Endodermal cell (in vitro differentiated cells): ENCODE measurements around the gene BORCS8. TPM values are rescaled to one million over a fixed set of nuclear protein-coding genes. Genes with fewer than 3 reads are reported as not detected.
"Not testable (repeated sequence)": the region's sequence is repeated elsewhere in the genome, so short reads cannot be mapped to it uniquely, and the experiment has no call there.

Experiments
- DNase-seq: peaks from one replicate; pipeline ENCODE4 v3.0.0-alpha.2; 2017
- H3K27ac ChIP-seq: 2 replicates; pipeline ENCODE4 v1.5.1; 2013; ENCODE audit warnings: mild to moderate bottlenecking, low read depth, low read length, moderate library complexity
- H3K27me3 ChIP-seq: 2 replicates; pipeline ENCODE4 v1.6.1; 2013; ENCODE audit warnings: mild to moderate bottlenecking, low read length, moderate library complexity; ENCODE audit not compliant: insufficient read depth, control insufficient read depth, poor library complexity, severe bottlenecking
- H3K36me3 ChIP-seq: 2 replicates; pipeline ENCODE4 v1.7.0; 2013; ENCODE audit warnings: mild to moderate bottlenecking, low read length, moderate library complexity; ENCODE audit not compliant: control insufficient read depth, insufficient read depth
- H3K4me1 ChIP-seq: one replicate; pipeline ENCODE4 v1.7.0; 2013; ENCODE audit warnings: low read length; ENCODE audit not compliant: control insufficient read depth, insufficient read depth
- H3K4me3 ChIP-seq: 2 replicates; pipeline ENCODE4 v1.5.1; 2013; ENCODE audit warnings: mild to moderate bottlenecking, low read length, moderate library complexity
- H3K9ac ChIP-seq: 2 replicates; pipeline ENCODE4 v1.6.1; 2013; ENCODE audit warnings: mild to moderate bottlenecking, low read length, moderate library complexity; ENCODE audit not compliant: poor library complexity, severe bottlenecking; ENCODE audit errors: extremely low read depth
- H3K9me3 ChIP-seq: 2 replicates; pipeline ENCODE4 v1.6.1; 2013; ENCODE audit warnings: mild to moderate bottlenecking, low read length, moderate library complexity; ENCODE audit not compliant: control insufficient read depth
- H3K27ac Mint-ChIP-seq: 2 replicates; pipeline ENCODE4 v1.8.0; 2020; ENCODE audit warnings: mixed read lengths
- H3K27me3 Mint-ChIP-seq: 2 replicates; pipeline ENCODE4 v1.8.0; 2021; ENCODE audit warnings: mild to moderate bottlenecking, mixed read lengths; ENCODE audit not compliant: insufficient read depth
- H3K36me3 Mint-ChIP-seq: 2 replicates; pipeline ENCODE4 v1.8.0; 2020; ENCODE audit warnings: low read depth, mixed read lengths
- H3K4me1 Mint-ChIP-seq: 2 replicates; pipeline ENCODE4 v1.8.0; 2020; ENCODE audit warnings: mixed read lengths
- H3K4me3 Mint-ChIP-seq: 2 replicates; pipeline ENCODE4 v1.8.0; 2020; ENCODE audit warnings: mild to moderate bottlenecking, moderate library complexity, mixed read lengths
- H3K9me3 Mint-ChIP-seq: 2 replicates; pipeline ENCODE4 v1.8.0; 2020; ENCODE audit warnings: mild to moderate bottlenecking, mixed read lengths
- CTCF ChIP-seq: fragments of 200-600 bp; sonication (generic); conservative IDR thresholded peaks from 2 replicates; pipeline ENCODE4 v1.5.0; 2021; ENCODE audit warnings: antibody characterized with exemption, mild to moderate bottlenecking
- WGBS, 2 experiments: methylation state at CpG; one replicate each; pipeline versions ENCODE4 v1.1.5 to v1.1.7; 2013; ENCODE audit warnings: missing lambda C conversion rate in 2 of 2, mixed read lengths in 1 of 2; ENCODE audit not compliant: insufficient coverage in 1 of 2, insufficient read length in 1 of 2; 5-methylcytosine and 5-hydroxymethylcytosine counted together
- total RNA-seq, 2 donors: library from RNA; stranded (reverse); fragmentation: NEBNext Ultra II Directional in 1 of 2; extraction: Animal tissue kit (Norgen Biotek cat#: 25700) in 1 of 2; gene quantifications; 2 replicates in 1 of 2; 3 replicates in 1 of 2; pipeline ENCODE4 v1.2.1, GENCODE V29; 2021

Gene BORCS8
- total RNA-seq, 2 donors from 2014 or later = 22.6 to 34.3 TPM

- no peak for DNase-seq
- Histone ChIP-seq H3K4me3 (no peak overlapping the region), H3K27me3 (no peaks in the 10 kb centered on the region), H3K9me3 (no peaks in the 10 kb centered on the region), H3K27ac (no peak overlapping the region), H3K4me1 (no peaks in the 10 kb centered on the region), H3K9ac (no peak overlapping the region), H3K36me3 (no peaks in the 10 kb centered on the region)
- Mint-ChIP-seq H3K4me3 (no peak overlapping the region), H3K27me3 (peaks cover 8% of the 10 kb centered on the region), H3K27ac (no peak overlapping the region), H3K36me3 (peaks cover 10% of the 10 kb centered on the region), H3K9me3 (peaks cover 6% of the 10 kb centered on the region), H3K4me1 (no peaks in the 10 kb centered on the region)
- 87 to 94% methylated on average over 7 to 11 of the region's 11 CpGs for WGBS, 2 experiments
- TF ChIP-seq CTCF = no peak
Measured at GRCh38 chr19:19151418-19151817, 40.5 kb downstream of the BORCS8 start.

DNA sequence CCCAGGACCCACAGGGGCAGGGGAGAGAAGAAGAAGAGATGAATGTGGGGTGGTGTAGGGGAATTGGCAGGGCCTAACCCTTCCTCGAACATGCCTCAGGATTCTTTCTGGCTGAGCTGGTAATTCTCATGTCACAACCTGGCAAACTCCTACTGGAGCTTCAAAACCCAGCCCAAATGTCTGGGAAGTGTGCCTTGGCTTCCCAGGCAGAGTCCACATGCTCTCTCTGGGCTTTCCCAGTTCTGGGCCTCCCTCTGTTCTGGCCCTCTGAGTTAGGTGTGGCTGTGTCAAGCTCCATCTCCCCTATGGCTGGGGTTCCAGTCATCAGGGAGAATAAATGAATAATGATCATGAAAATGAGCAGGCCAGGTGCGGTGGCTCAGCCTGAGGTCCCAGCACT is 42.5 kb downstream of the BORCS8 start:
- Histone ChIP-seq H3K36me3 (no peaks in the 10 kb centered on the region), H3K4me1 (no peaks in the 10 kb centered on the region), H3K9me3 (no peaks in the 10 kb centered on the region), H3K27ac (no peak overlapping the region), H3K4me3 (no peak overlapping the region), H3K27me3 (no peaks in the 10 kb centered on the region), H3K9ac (no peak overlapping the region)
- no peak for TF ChIP-seq CTCF
- H3K4me1 Mint-ChIP-seq = no peaks in the 10 kb centered on the region
- H3K27me3 Mint-ChIP-seq = no peaks in the 10 kb centered on the region
- WGBS, 2 experiments = 90 to 91% methylated on average over 2 of the region's 2 CpGs
- no peak overlapping the region for H3K4me3 Mint-ChIP-seq
- H3K36me3 Mint-ChIP-seq = peaks cover 4% of the 10 kb centered on the region
- H3K27ac Mint-ChIP-seq = no peak overlapping the region
- no peaks in the 10 kb centered on the region for H3K9me3 Mint-ChIP-seq
- DNase-seq = no peak

- H3K27me3 ChIP-seq, H3K9me3 ChIP-seq, DNase-seq, H3K9me3 Mint-ChIP-seq, H3K4me1 ChIP-seq, H3K9ac ChIP-seq, H3K4me3 ChIP-seq, H3K27me3 Mint-ChIP-seq, H3K4me1 Mint-ChIP-seq, H3K36me3 Mint-ChIP-seq, H3K27ac Mint-ChIP-seq, H3K4me3 Mint-ChIP-seq, H3K36me3 ChIP-seq, H3K27ac ChIP-seq: not testable (repeated sequence)
- 89 to 100% methylated on average over 5 to 7 of the region's 8 CpGs for WGBS, 2 experiments
Measured at GRCh38 chr19:19148504-19148903, 43.4 kb downstream of the BORCS8 start.

- peaks cover 7% of the 10 kb centered on the region for H3K27me3 Mint-ChIP-seq
- 80 to 87% methylated on average over 1 to 5 of the region's 5 CpGs for WGBS, 2 experiments
Measured at GRCh38 chr19:19147344-19147743, 44.6 kb downstream of the BORCS8 start.

More at GRCh38 chr19:19147344-19147743, 44.6 kb downstream of the BORCS8 start:
- no peak overlapping the region for H3K27ac Mint-ChIP-seq
- H3K36me3 Mint-ChIP-seq = peaks cover 4% of the 10 kb centered on the region
- H3K9me3 Mint-ChIP-seq = no peaks in the 10 kb centered on the region
- H3K4me1 ChIP-seq = no peaks in the 10 kb centered on the region
- no peak overlapping the region for H3K4me3 ChIP-seq
- no peak for DNase-seq
- H3K27ac ChIP-seq = no peak overlapping the region
- TF ChIP-seq CTCF = no peak
- no peak overlapping the region for H3K4me3 Mint-ChIP-seq
- no peaks in the 10 kb centered on the region for H3K27me3 ChIP-seq
- H3K9ac ChIP-seq = no peak overlapping the region
- no peaks in the 10 kb centered on the region for H3K4me1 Mint-ChIP-seq
- no peaks in the 10 kb centered on the region for H3K36me3 ChIP-seq
- H3K9me3 ChIP-seq = no peaks in the 10 kb centered on the region
